Spinal cord (tissue), 10 donors: ENCODE data around the gene SRCAP. TPM values are rescaled to one million over a fixed set of nuclear protein-coding genes. Genes with fewer than 3 reads are reported as not detected.

Source experiments
- DNase-seq, 6 donors: peaks; one replicate each; pipeline versions ENCODE4 v3.0.0 to v3.0.0-alpha.2; 2013 to 2015; ENCODE audit warnings: low spot score in 6 of 6, low read depth in 4 of 6
- H3K27ac ChIP-seq: one replicate; pipeline ENCODE4 v1.5.1; 2013; ENCODE audit warnings: low read depth, low read length, control low read depth
- H3K27me3 ChIP-seq: one replicate; pipeline ENCODE4 v1.6.1; 2013; ENCODE audit warnings: low read length; ENCODE audit not compliant: control insufficient read depth, insufficient read depth
- H3K36me3 ChIP-seq: one replicate; pipeline ENCODE4 v1.6.1; 2013; ENCODE audit warnings: low read length; ENCODE audit not compliant: control insufficient read depth, insufficient read depth
- H3K4me1 ChIP-seq: one replicate; pipeline ENCODE4 v1.6.1; 2013; ENCODE audit warnings: low read length; ENCODE audit not compliant: control insufficient read depth, insufficient read depth
- H3K4me3 ChIP-seq: one replicate; pipeline ENCODE4 v1.5.1; 2013; ENCODE audit warnings: low read depth, low read length, control low read depth
- H3K9me3 ChIP-seq: one replicate; pipeline ENCODE4 v1.6.1; 2013; ENCODE audit warnings: low read length; ENCODE audit not compliant: control insufficient read depth, insufficient read depth
- WGBS: methylation state at CpG from one replicate; pipeline ENCODE4 v1.1.5; 2013; ENCODE audit warnings: missing lambda C conversion rate; ENCODE audit not compliant: insufficient coverage; 5-methylcytosine and 5-hydroxymethylcytosine counted together
- long read RNA-seq, 4 donors: transcript quantifications; one replicate each; lab custom pipeline, GENCODE V29; 2026
- polyA plus RNA-seq, 2 donors: library from polyadenylated mRNA; unstranded; fragments of 120-200 nt; gene quantifications; one replicate each; pipeline ENCODE4 v1.2.1, GENCODE V29; 2013; ENCODE audit not compliant: insufficient read length in 2 of 2
- total RNA-seq, 2 donors: library from RNA; depleted of rRNA in 1 of 2; stranded (reverse); fragments of 120-200 nt in 1 of 2; fragments of >200 nt in 1 of 2; gene quantifications; one replicate each; pipeline versions ENCODE4 v1.2.3 to v1.2.4, GENCODE V29; 2013 to 2014
- donor health status: healthy.

SRCAP gene
- total RNA-seq = 10 to 100 TPM; 15.2 to 19.6 TPM
- polyA plus RNA-seq = 10 to 100 TPM; 47.2 to 48.6 TPM
- long read RNA-seq, donor 1, full-length matches to known transcripts = 3 of 3 reads
- long read RNA-seq, donor 1, partial matches to known transcripts = 0 of 3 reads
- long read RNA-seq, donor 1, other reads (novel, unspliced or antisense) = 0 of 3 reads
- long read RNA-seq, donor 2, partial matches to known transcripts = 0 of 1 reads
- long read RNA-seq, donor 2, other reads (novel, unspliced or antisense) = 0 of 1 reads
- long read RNA-seq, donor 3, partial matches to known transcripts = 7 of 9 reads
- long read RNA-seq, donor 3, other reads (novel, unspliced or antisense) = 0 of 9 reads
- long read RNA-seq, donor 4, partial matches to known transcripts = 15 of 16 reads
- long read RNA-seq, donor 4, other reads (novel, unspliced or antisense) = 0 of 16 reads

GRCh38 chr16:30698816-30699614 lies at the start of gene SRCAP:
SRCAP (plus strand) TSS chr16:30699171; CDS start chr16:30700825, 1,654 bp downstream.
- peak within 1 kb of the TSS; percentile 99 for H3K4me3 ChIP-seq
- peaks cover 36% of the 10 kb centered on the region for H3K36me3 ChIP-seq
- H3K4me1 ChIP-seq = peaks cover 11% of the 10 kb centered on the region
- no peaks in the 10 kb centered on the region for H3K27me3 ChIP-seq
- WGBS = under 1% methylated on average over 55 of the region's 57 CpGs
- H3K9me3 ChIP-seq = no peaks in the 10 kb centered on the region
- DNase-seq = peak; percentile 55 to 94 (median 70)
- H3K27ac ChIP-seq = peak within 1 kb of the TSS; percentile 100

- Histone ChIP-seq H3K36me3 (peaks cover 28% of the 10 kb centered on the region), H3K27ac (peak overlapping the region; percentile 94), H3K9me3 (no peaks in the 10 kb centered on the region), H3K4me1 (peaks cover 27% of the 10 kb centered on the region), H3K4me3 (peak overlapping the region; percentile 95), H3K27me3 (peaks cover 3% of the 10 kb centered on the region)
- 26% methylated on average over 20 of the region's 22 CpGs for WGBS
- DNase-seq = no peak
Measured at GRCh38 chr16:30649725-30650368, 49.1 kb upstream of the SRCAP start.

GRCh38 chr16:30650369-30651123 lies 48.4 kb upstream of the SRCAP start, which contains the start of gene PRR14:
PRR14 (plus strand) TSS chr16:30650960; CDS start chr16:30651646, 686 bp downstream.
- Histone ChIP-seq H3K27me3 (peaks cover 3% of the 10 kb centered on the region), H3K36me3 (peaks cover 35% of the 10 kb centered on the region), H3K4me1 (peaks cover 27% of the 10 kb centered on the region), H3K9me3 (no peaks in the 10 kb centered on the region), H3K4me3 (peak within 1 kb of the TSS; percentile 95), H3K27ac (peak within 1 kb of the TSS; percentile 94)
- peak; percentile 98 to 100 (median 100) for DNase-seq
- WGBS = under 1% methylated on average over 53 of the region's 53 CpGs

GRCh38 chr16:30651124-30652004 lies 47.6 kb upstream of the SRCAP start:
- under 1% methylated on average over 61 of the region's 71 CpGs for WGBS
- Histone ChIP-seq H3K27me3 (peaks cover 3% of the 10 kb centered on the region), H3K9me3 (no peaks in the 10 kb centered on the region), H3K36me3 (peaks cover 43% of the 10 kb centered on the region), H3K4me1 (peaks cover 27% of the 10 kb centered on the region), H3K4me3 (peak overlapping the region; percentile 95), H3K27ac (peak overlapping the region; percentile 94)
- no peak for DNase-seq

- Histone ChIP-seq H3K4me1 (peaks cover 29% of the 10 kb centered on the region), H3K27me3 (peaks cover 3% of the 10 kb centered on the region), H3K4me3 (peak overlapping the region; percentile 95), H3K36me3 (peaks cover 47% of the 10 kb centered on the region), H3K9me3 (no peaks in the 10 kb centered on the region), H3K27ac (peak overlapping the region; percentile 64)
- 7% methylated on average over 1 of the region's 2 CpGs for WGBS
- no peak for DNase-seq
Measured at GRCh38 chr16:30652005-30652296, 47.0 kb upstream of the SRCAP start.

GRCh38 chr16:30652718-30653117 lies 46.3 kb upstream of the SRCAP start:
- Histone ChIP-seq H3K27ac (no peak overlapping the region), H3K36me3 (peaks cover 47% of the 10 kb centered on the region), H3K27me3 (no peaks in the 10 kb centered on the region), H3K9me3 (no peaks in the 10 kb centered on the region), H3K4me3 (no peak overlapping the region), H3K4me1 (peaks cover 37% of the 10 kb centered on the region)
- 94% methylated on average over 13 of the region's 18 CpGs for WGBS
- DNase-seq = no peak

- Histone ChIP-seq H3K4me3 (no peak overlapping the region), H3K27me3 (no peaks in the 10 kb centered on the region), H3K36me3 (peaks cover 49% of the 10 kb centered on the region), H3K27ac (no peak overlapping the region), H3K4me1 (peaks cover 33% of the 10 kb centered on the region), H3K9me3 (no peaks in the 10 kb centered on the region)
- WGBS = 95% methylated on average over 18 of the region's 18 CpGs
- no peak for DNase-seq
Measured at GRCh38 chr16:30654856-30655255, 44.1 kb upstream of the SRCAP start.

GRCh38 chr16:30655815-30656347 lies 43.1 kb upstream of the SRCAP start:
- no peak overlapping the region for H3K27ac ChIP-seq
- 94% methylated on average over 11 of the region's 12 CpGs for WGBS
- no peaks in the 10 kb centered on the region for H3K27me3 ChIP-seq
- H3K4me1 ChIP-seq = peaks cover 40% of the 10 kb centered on the region
- DNase-seq = no peak
- H3K9me3 ChIP-seq = no peaks in the 10 kb centered on the region
- peaks cover 58% of the 10 kb centered on the region for H3K36me3 ChIP-seq
- H3K4me3 ChIP-seq = no peak overlapping the region
